ENCODE results near the gene DHX34.

- TF ChIP-seq POLR2A (IDR thresholded peaks at IDR 0.05) (no peak), CTCF (IDR thresholded peaks at IDR 0.05) (no peak), EP300 (IDR thresholded peaks at IDR 0.05) (no peak)
Measured at GRCh38 chr19:47417107-47417745, 68.1 kb downstream of the DHX34 start.

Measured in ovary (tissue), 3 donors.